Measurements from ENCODE around the gene CYB5D1.

The CYB5D1 gene

GRCh38 chr17:7888184-7888920 lies 30.5 kb downstream of the CYB5D1 start, which contains the start of gene CHD3:
Gene CHD3, plus strand, starts transcription at chr17:7888789. Its CDS starts 212 bp downstream, at chr17:7889001.
- H3K4me3 ChIP-seq (ENCODE audit: control insufficient read depth, low read depth, low read length), result peak within 1 kb of the TSS; percentile 44
- TF ChIP-seq, protein P1, sequence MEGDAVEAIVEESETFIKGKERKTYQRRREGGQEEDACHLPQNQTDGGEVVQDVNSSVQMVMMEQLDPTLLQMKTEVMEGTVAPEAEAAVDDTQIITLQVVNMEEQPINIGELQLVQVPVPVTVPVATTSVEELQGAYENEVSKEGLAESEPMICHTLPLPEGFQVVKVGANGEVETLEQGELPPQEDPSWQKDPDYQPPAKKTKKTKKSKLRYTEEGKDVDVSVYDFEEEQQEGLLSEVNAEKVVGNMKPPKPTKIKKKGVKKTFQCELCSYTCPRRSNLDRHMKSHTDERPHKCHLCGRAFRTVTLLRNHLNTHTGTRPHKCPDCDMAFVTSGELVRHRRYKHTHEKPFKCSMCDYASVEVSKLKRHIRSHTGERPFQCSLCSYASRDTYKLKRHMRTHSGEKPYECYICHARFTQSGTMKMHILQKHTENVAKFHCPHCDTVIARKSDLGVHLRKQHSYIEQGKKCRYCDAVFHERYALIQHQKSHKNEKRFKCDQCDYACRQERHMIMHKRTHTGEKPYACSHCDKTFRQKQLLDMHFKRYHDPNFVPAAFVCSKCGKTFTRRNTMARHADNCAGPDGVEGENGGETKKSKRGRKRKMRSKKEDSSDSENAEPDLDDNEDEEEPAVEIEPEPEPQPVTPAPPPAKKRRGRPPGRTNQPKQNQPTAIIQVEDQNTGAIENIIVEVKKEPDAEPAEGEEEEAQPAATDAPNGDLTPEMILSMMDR (conservative IDR thresholded peaks at IDR 0.05; ENCODE audit: control insufficient read depth, insufficient read depth, low read depth, low read length), result no peak
- no peak for DNase-seq (ENCODE audit: low read depth)

DNA sequence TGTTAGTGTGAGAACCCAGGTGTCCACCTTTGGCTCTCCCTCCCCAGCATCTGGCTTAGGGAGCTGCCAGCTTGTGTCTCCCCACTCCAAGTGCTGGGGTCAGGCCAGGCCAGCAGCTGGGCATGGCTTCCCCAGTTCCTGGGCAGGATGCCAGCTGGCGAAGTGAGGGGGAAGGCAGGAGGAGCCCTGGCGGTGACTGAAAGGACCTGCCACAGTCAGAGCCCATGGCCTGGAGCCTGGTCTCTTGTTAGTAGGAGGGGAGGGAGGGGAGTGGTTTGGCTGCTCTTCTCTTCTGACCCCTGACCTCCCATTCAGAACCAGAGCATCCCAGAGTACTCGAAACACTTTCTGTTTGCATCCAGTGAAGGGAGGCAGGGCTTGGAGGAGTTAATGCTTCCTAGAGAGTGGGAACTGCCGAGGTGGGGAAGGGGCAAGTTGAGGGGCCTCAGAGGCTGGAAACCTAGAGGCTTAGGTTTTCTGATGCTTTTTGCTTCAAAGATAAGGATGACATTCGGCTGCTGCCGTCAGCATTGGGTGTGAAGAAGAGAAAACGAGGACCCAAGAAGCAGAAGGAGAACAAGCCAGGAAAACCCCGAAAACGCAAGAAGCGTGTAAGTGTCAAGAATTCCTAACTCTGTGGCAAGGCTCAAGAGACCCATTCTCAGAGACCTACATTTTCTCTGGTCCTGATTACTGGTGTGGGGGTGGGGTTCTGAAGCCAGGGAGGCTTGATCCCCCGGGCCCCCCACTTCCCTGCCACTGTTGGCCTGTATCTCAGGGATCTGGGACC lies 31.6 kb downstream of the CYB5D1 start:
- TF ChIP-seq, protein P1 (conservative IDR thresholded peaks at IDR 0.05; ENCODE audit: control insufficient read depth, insufficient read depth, low read depth, low read length), result peak; percentile 48
- peak; percentile 96 for DNase-seq (ENCODE audit: low read depth)
- peak overlapping the region; percentile 21 for H3K4me3 ChIP-seq (ENCODE audit: control insufficient read depth, low read depth, low read length)

- TF ChIP-seq, protein P1 (conservative IDR thresholded peaks at IDR 0.05; ENCODE audit: control insufficient read depth, insufficient read depth, low read depth, low read length), result no peak
- no peak overlapping the region for H3K4me3 ChIP-seq (ENCODE audit: control insufficient read depth, low read depth, low read length)
- no peak for DNase-seq (ENCODE audit: low read depth)
Observed at GRCh38 chr17:7893187-7893880, 35.5 kb downstream of the CYB5D1 start.

GRCh38 chr17:7894226-7894625 lies 36.4 kb downstream of the CYB5D1 start:
- TF ChIP-seq, protein P1 (conservative IDR thresholded peaks at IDR 0.05; ENCODE audit: control insufficient read depth, insufficient read depth, low read depth, low read length), result no peak
- H3K4me3 ChIP-seq (ENCODE audit: control insufficient read depth, low read depth, low read length), result no peak overlapping the region
- DNase-seq (ENCODE audit: low read depth), result no peak

DNA sequence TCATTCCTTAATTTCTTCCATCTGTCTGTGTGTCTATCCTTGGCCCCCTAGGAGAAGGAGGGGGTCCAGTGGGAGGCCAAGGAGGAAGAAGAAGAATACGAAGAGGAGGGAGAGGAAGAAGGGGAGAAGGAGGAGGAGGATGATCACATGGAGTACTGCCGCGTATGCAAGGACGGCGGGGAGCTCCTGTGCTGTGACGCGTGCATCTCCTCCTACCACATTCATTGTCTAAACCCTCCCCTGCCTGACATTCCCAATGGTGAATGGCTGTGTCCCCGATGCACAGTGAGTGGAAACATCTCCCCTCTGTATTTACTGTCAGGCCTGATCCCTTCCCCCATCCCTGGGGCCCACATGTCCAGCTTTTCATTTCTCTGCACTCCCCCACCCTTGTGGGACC lies 37.1 kb downstream of the CYB5D1 start:
- DNase-seq (ENCODE audit: low read depth), result no peak
- TF ChIP-seq, protein P1 (conservative IDR thresholded peaks at IDR 0.05; ENCODE audit: control insufficient read depth, insufficient read depth, low read depth, low read length), result no peak
- no peak overlapping the region for H3K4me3 ChIP-seq (ENCODE audit: control insufficient read depth, low read depth, low read length)

DNA sequence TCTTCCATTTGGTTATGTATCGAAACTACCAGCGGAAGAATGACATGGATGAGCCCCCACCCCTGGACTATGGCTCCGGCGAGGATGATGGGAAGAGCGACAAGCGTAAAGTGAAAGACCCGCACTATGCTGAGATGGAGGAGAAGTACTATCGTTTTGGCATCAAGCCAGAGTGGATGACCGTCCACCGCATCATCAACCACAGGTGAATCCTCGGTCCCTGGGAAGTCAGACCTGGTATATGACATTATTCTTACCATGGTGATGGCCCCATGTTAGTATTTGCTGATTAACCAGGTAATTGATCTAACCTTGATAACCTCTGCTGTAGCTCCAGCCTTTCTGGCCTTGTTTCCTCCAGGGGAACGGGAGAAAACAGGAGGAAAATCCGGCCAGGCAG lies 39.3 kb downstream of the CYB5D1 start:
- DNase-seq (ENCODE audit: low read depth), result no peak
- TF ChIP-seq, protein P1 (conservative IDR thresholded peaks at IDR 0.05; ENCODE audit: control insufficient read depth, insufficient read depth, low read depth, low read length), result no peak
- no peak overlapping the region for H3K4me3 ChIP-seq (ENCODE audit: control insufficient read depth, low read depth, low read length)
